Kidney epithelial cell (primary cell): Measurements from ENCODE around the gene FBXL13. TPM values are rescaled to one million over a fixed set of nuclear protein-coding genes. Genes with fewer than 3 reads are reported as not detected.

Experiments
- DNase-seq: peaks from one replicate; pipeline ENCODE4 v3.0.0-alpha.2; 2010; ENCODE audit warnings: low read depth
- H3K27me3 ChIP-seq: 2 replicates; pipeline ENCODE4 v1.6.0; 2011; ENCODE audit warnings: low read length; ENCODE audit not compliant: control insufficient read depth, insufficient read depth
- H3K36me3 ChIP-seq: 2 replicates; pipeline ENCODE4 v1.5.1; 2011; ENCODE audit warnings: low read length; ENCODE audit not compliant: control insufficient read depth, insufficient read depth
- H3K4me3 ChIP-seq: 2 replicates; pipeline ENCODE4 v1.5.1; 2011; ENCODE audit warnings: low read depth, mild to moderate bottlenecking, control low read depth, low read length
- CTCF ChIP-seq: IDR thresholded peaks from 2 replicates; pipeline ENCODE4 v1.5.1; 2011; ENCODE audit warnings: mild to moderate bottlenecking, moderate library complexity, low read length, control low read depth, inconsistent platforms; ENCODE audit not compliant: insufficient read depth, poor library complexity, severe bottlenecking
- total RNA-seq: library from RNA; depleted of rRNA; stranded (reverse); fragments of >200 nt; gene quantifications from 2 replicates; pipeline ENCODE4 v1.2.3, GENCODE V29; 2015

FBXL13 gene
- total RNA-seq, 1 donor from 2014 or later = 3.1 TPM

GRCh38 chr7:102890292-102890970, 184.2 kb downstream of the FBXL13 start:
- no peaks in the 10 kb centered on the region for H3K27me3 ChIP-seq
- no peaks in the 10 kb centered on the region for H3K36me3 ChIP-seq
- no peak for TF ChIP-seq CTCF
- no peak for DNase-seq
- H3K4me3 ChIP-seq = no peak overlapping the region

- H3K27me3 ChIP-seq = no peaks in the 10 kb centered on the region
- no peak for DNase-seq
- H3K4me3 ChIP-seq = no peak overlapping the region
- no peaks in the 10 kb centered on the region for H3K36me3 ChIP-seq
- no peak for TF ChIP-seq CTCF
Measured at GRCh38 chr7:102889851-102890250, 184.7 kb downstream of the FBXL13 start.

- Histone ChIP-seq H3K27me3 (no peaks in the 10 kb centered on the region), H3K36me3 (no peaks in the 10 kb centered on the region), H3K4me3 (no peak overlapping the region)
- DNase-seq = no peak
- TF ChIP-seq CTCF = no peak
Measured at GRCh38 chr7:102888561-102889233, 185.9 kb downstream of the FBXL13 start.

GRCh38 chr7:102883098-102883860, 191.3 kb downstream of the FBXL13 start:
- no peaks in the 10 kb centered on the region for H3K27me3 ChIP-seq
- H3K36me3 ChIP-seq = no peaks in the 10 kb centered on the region
- no peak for TF ChIP-seq CTCF
- no peak overlapping the region for H3K4me3 ChIP-seq
- DNase-seq = no peak

GRCh38 chr7:102875700-102876295, 198.8 kb downstream of the FBXL13 start:
- no peak for TF ChIP-seq CTCF
- Histone ChIP-seq H3K4me3 (no peak overlapping the region), H3K36me3 (no peaks in the 10 kb centered on the region), H3K27me3 (no peaks in the 10 kb centered on the region)
- DNase-seq = peak; percentile 100
